Neural cell (in vitro differentiated cells): ENCODE results near the gene PNCK. TPM values are rescaled to one million over a fixed set of nuclear protein-coding genes. Genes with fewer than 3 reads are reported as not detected.

Source experiments
- H2AFZ ChIP-seq: fragments of 200-600, 300-800 bp; sonication (generic), shearing (Covaris generic); 2 replicates; pipeline ENCODE4 v1.6.0; 2014; ENCODE audit warnings: low read depth, mild to moderate bottlenecking, antibody characterized with exemption, low read length, moderate library complexity
- H3F3A ChIP-seq: fragments of 200-600 bp; shearing (Covaris generic); 2 replicates; pipeline ENCODE4 v1.6.1; 2016; ENCODE audit warnings: mild to moderate bottlenecking, moderate library complexity, mixed read lengths, antibody characterized with exemption, low read length; ENCODE audit not compliant: insufficient read depth, poor library complexity, severe bottlenecking
- H3K27ac ChIP-seq: fragments of 200-600, 300-800 bp; sonication (generic), shearing (Covaris generic); 2 replicates; pipeline ENCODE4 v1.5.1; 2014; ENCODE audit warnings: mild to moderate bottlenecking, low read length, moderate library complexity
- H3K27me3 ChIP-seq: fragments of 300-800, 200-600 bp; sonication (generic), shearing (Covaris generic); 2 replicates; pipeline ENCODE4 v1.6.0; 2014; ENCODE audit warnings: mild to moderate bottlenecking, low read depth, low read length, moderate library complexity; ENCODE audit not compliant: insufficient read depth
- H3K36me3 ChIP-seq: fragments of 300-800, 200-600 bp; sonication (generic), shearing (Covaris generic); 2 replicates; pipeline ENCODE4 v1.5.1; 2014; ENCODE audit warnings: mild to moderate bottlenecking, antibody characterized with exemption, low read length, moderate library complexity; ENCODE audit not compliant: insufficient read depth
- H3K4me2 ChIP-seq: fragments of 300-800, 200-600 bp; sonication (generic), shearing (Covaris generic); 2 replicates; pipeline ENCODE4 v1.6.0; 2014; ENCODE audit warnings: mild to moderate bottlenecking, low read length
- H3K4me3 ChIP-seq: fragments of 300-800, 200-600 bp; sonication (generic), shearing (Covaris generic); 2 replicates; pipeline ENCODE4 v1.5.1; 2014; ENCODE audit warnings: mild to moderate bottlenecking, low read length, moderate library complexity
- H3K79me2 ChIP-seq: fragments of 200-600 bp; shearing (Covaris generic); replicated peaks from 2 replicates; pipeline ENCODE4 v1.6.0; 2014; ENCODE audit warnings: mild to moderate bottlenecking, low read length, moderate library complexity; ENCODE audit not compliant: insufficient read depth
- H3K9ac ChIP-seq: fragments of 300-800, 200-600 bp; sonication (generic), shearing (Covaris generic); 2 replicates; pipeline ENCODE4 v1.6.1; 2016; ENCODE audit warnings: mild to moderate bottlenecking, low read length, mixed read lengths
- H3K9me2 ChIP-seq: fragments of 200-600 bp; shearing (Covaris generic); 2 replicates; pipeline ENCODE4 v1.6.1; 2016; ENCODE audit warnings: mild to moderate bottlenecking, low read length, mixed read lengths; ENCODE audit not compliant: insufficient read depth
- H3K9me3 ChIP-seq: fragments of 200-600, 300-800 bp; sonication (generic), shearing (Covaris generic); 2 replicates; pipeline ENCODE4 v1.6.1; 2016; ENCODE audit warnings: mild to moderate bottlenecking, mixed run types, low read length, moderate library complexity, mixed read lengths
- H4K20me1 ChIP-seq: fragments of 200-600 bp; shearing (Covaris generic); 2 replicates; pipeline ENCODE4 v1.6.1; 2016; ENCODE audit warnings: mild to moderate bottlenecking, mixed run types; ENCODE audit not compliant: insufficient read depth
- CTCF ChIP-seq: fragments of 450-650 bp; IDR thresholded peaks from 2 replicates; pipeline ENCODE4 v1.5.1; 2014; ENCODE audit warnings: antibody characterized with exemption, mild to moderate bottlenecking, moderate library complexity; ENCODE audit not compliant: poor library complexity, severe bottlenecking
- EP300 ChIP-seq: fragments of 450-650 bp; conservative IDR thresholded peaks from 2 replicates; pipeline ENCODE4 v1.6.1; 2014; ENCODE audit warnings: antibody characterized with exemption, mild to moderate bottlenecking, moderate library complexity; ENCODE audit not compliant: poor library complexity, severe bottlenecking
- EZH2 ChIP-seq: fragments of 200-600, 300-800 bp; shearing (Covaris generic), sonication (generic); IDR thresholded peaks from 2 replicates; pipeline ENCODE4 v1.6.1; 2014; ENCODE audit warnings: antibody characterized with exemption, low read length, borderline replicate concordance, mild to moderate bottlenecking; ENCODE audit not compliant: insufficient read depth, poor library complexity, severe bottlenecking
- MXI1 ChIP-seq: fragments of 450-650 bp; conservative IDR thresholded peaks from 2 replicates; pipeline ENCODE4 v1.6.1; 2014; ENCODE audit warnings: antibody characterized with exemption, mild to moderate bottlenecking; ENCODE audit not compliant: poor library complexity, severe bottlenecking
- POLR2AphosphoS5 ChIP-seq: IDR thresholded peaks from 2 replicates; pipeline ENCODE4 v1.6.1; 2012
- RAD21 ChIP-seq: fragments of 450-650 bp; conservative IDR thresholded peaks from 2 replicates; pipeline ENCODE4 v1.6.1; 2014; ENCODE audit warnings: antibody characterized with exemption, mild to moderate bottlenecking, moderate library complexity
- REST ChIP-seq: IDR thresholded peaks from 2 replicates; pipeline ENCODE4 v1.6.1; 2012; ENCODE audit warnings: borderline replicate concordance
- SMC3 ChIP-seq: fragments of 450-650 bp; conservative IDR thresholded peaks from 2 replicates; pipeline ENCODE4 v1.6.1; 2014; ENCODE audit warnings: antibody characterized with exemption, mild to moderate bottlenecking, moderate library complexity; ENCODE audit not compliant: poor library complexity
- TAF1 ChIP-seq: IDR thresholded peaks from 2 replicates; pipeline ENCODE4 v1.6.1; 2012; ENCODE audit warnings: low read depth
- polyA plus RNA-seq: library from polyadenylated mRNA; depleted of rRNA; stranded (reverse); fragments of >200 nt; gene quantifications from 2 replicates; pipeline ENCODE4 v1.2.3, GENCODE V29; 2014

The PNCK gene
- polyA plus RNA-seq, 1 donor from 2014 or later, result 9.5 TPM

GRCh38 chrX:153702336-153703035, 28.9 kb upstream of the PNCK start:
- H3K4me3 ChIP-seq, result no peak overlapping the region
- H3K27ac ChIP-seq, result no peak overlapping the region
- H3K79me2 ChIP-seq, result no peaks in the 10 kb centered on the region
- no peaks in the 10 kb centered on the region for H3K36me3 ChIP-seq
- no peaks in the 10 kb centered on the region for H3K27me3 ChIP-seq
- no peak overlapping the region for H2AFZ ChIP-seq
- no peak for TF ChIP-seq SMC3
- TF ChIP-seq REST, result no peak
- no peak for TF ChIP-seq RAD21
- no peak for TF ChIP-seq MXI1
- TF ChIP-seq EZH2, result no peak
- no peak for TF ChIP-seq TAF1
- TF ChIP-seq CTCF, result no peak
- TF ChIP-seq POLR2AphosphoS5, result no peak
- no peak for TF ChIP-seq EP300
- H3K4me2 ChIP-seq, result no peak overlapping the region
- H3K9ac ChIP-seq, result no peak overlapping the region
- H3K9me3 ChIP-seq, result no peaks in the 10 kb centered on the region
- H4K20me1 ChIP-seq, result no peaks in the 10 kb centered on the region
- no peaks in the 10 kb centered on the region for H3K9me2 ChIP-seq
- no peaks in the 10 kb centered on the region for H3F3A ChIP-seq

- no peaks in the 10 kb centered on the region for H3K27me3 ChIP-seq
- H3K9me3 ChIP-seq, result no peaks in the 10 kb centered on the region
- no peak overlapping the region for H3K9ac ChIP-seq
- no peak overlapping the region for H3K4me2 ChIP-seq
- no peak overlapping the region for H3K27ac ChIP-seq
- H3K36me3 ChIP-seq, result no peaks in the 10 kb centered on the region
- H3F3A ChIP-seq, result no peaks in the 10 kb centered on the region
- TF ChIP-seq POLR2AphosphoS5, result no peak
- no peak for TF ChIP-seq MXI1
- no peak for TF ChIP-seq SMC3
- no peak for TF ChIP-seq EZH2
- TF ChIP-seq TAF1, result no peak
- no peak for TF ChIP-seq EP300
- no peak for TF ChIP-seq CTCF
- TF ChIP-seq RAD21, result no peak
- TF ChIP-seq REST, result no peak
- no peak overlapping the region for H2AFZ ChIP-seq
- no peaks in the 10 kb centered on the region for H4K20me1 ChIP-seq
- H3K79me2 ChIP-seq, result no peaks in the 10 kb centered on the region
- no peaks in the 10 kb centered on the region for H3K9me2 ChIP-seq
- no peak overlapping the region for H3K4me3 ChIP-seq
Observed at GRCh38 chrX:153701706-153702105, 28.1 kb upstream of the PNCK start.
